NCI-H345 treated with DMSO at 0.1 percent for 48 hours (cell line): ENCODE results near the gene NOL3.

Experiments used
- DNase-seq: peaks from one replicate; lab custom pipeline; 2025; ENCODE audit not compliant: unreplicated experiment; lab: John Stamatoyannopoulos, UW

The NOL3 gene

GRCh38 chr16:67204076-67204475, 33.7 kb downstream of the NOL3 start:
- DNase-seq: no peak

GRCh38 chr16:67206129-67206837, 35.9 kb downstream of the NOL3 start:
- DNase-seq: no peak

GRCh38 chr16:67206838-67207248, 36.5 kb downstream of the NOL3 start:
- DNase-seq: no peak

- DNase-seq: no peak
Observed at GRCh38 chr16:67207249-67208091, 37.1 kb downstream of the NOL3 start.

- no peak for DNase-seq
Observed at GRCh38 chr16:67208154-67208896, 38.0 kb downstream of the NOL3 start.

GRCh38 chr16:67209565-67209964, 39.2 kb downstream of the NOL3 start:
- DNase-seq: no peak

- no peak for DNase-seq
Observed at GRCh38 chr16:67210069-67210937, 40.0 kb downstream of the NOL3 start.

GRCh38 chr16:67211674-67212073, 41.3 kb downstream of the NOL3 start:
- no peak for DNase-seq

- no peak for DNase-seq
Observed at GRCh38 chr16:67212766-67213165, 42.4 kb downstream of the NOL3 start.

GRCh38 chr16:67213197-67214019, 43.1 kb downstream of the NOL3 start:
- no peak for DNase-seq

GRCh38 chr16:67215706-67216105, 45.4 kb downstream of the NOL3 start:
- no peak for DNase-seq

- no peak for DNase-seq
Observed at GRCh38 chr16:67216612-67217490, 46.5 kb downstream of the NOL3 start.

GRCh38 chr16:67223992-67224391, 53.7 kb downstream of the NOL3 start:
- no peak for DNase-seq
